Cardiac muscle cell (in vitro differentiated cells and primary cell): ENCODE measurements around the gene FRMD4B. TPM values are rescaled to one million over a fixed set of nuclear protein-coding genes. Genes with fewer than 3 reads are reported as not detected.
"Not testable (repeated sequence)": the region's sequence is repeated elsewhere in the genome, so short reads cannot be mapped to it uniquely, and the experiment has no call there.

Experiments used
- DNase-seq, 2 donors: peaks; one replicate each; pipeline versions ENCODE4 v3.0.0 to v3.0.0-alpha.2; 2010 to 2017; ENCODE audit warnings: low read depth in 1 of 2, low spot score in 1 of 2
- H3K27ac ChIP-seq: fragments of 200-600 bp; sonication (generic); 2 replicates; pipeline ENCODE4 v1.5.1; 2016
- H3K27me3 ChIP-seq: fragments of 200-600 bp; sonication (generic); 2 replicates; pipeline ENCODE4 v1.6.0; 2016; ENCODE audit warnings: control low read depth
- H3K36me3 ChIP-seq: fragments of 200-600 bp; sonication (generic); 2 replicates; pipeline ENCODE4 v1.5.1; 2016; ENCODE audit warnings: control low read depth
- H3K4me1 ChIP-seq: fragments of 200-600 bp; sonication (generic); 2 replicates; pipeline ENCODE4 v1.8.1; 2017; ENCODE audit warnings: low read depth, mild to moderate bottlenecking, mixed run types
- H3K4me3 ChIP-seq: fragments of 200-600 bp; sonication (generic); 2 replicates; pipeline ENCODE4 v1.5.1; 2016; ENCODE audit warnings: mild to moderate bottlenecking
- H3K9me3 ChIP-seq: fragments of 200-600 bp; sonication (generic); 2 replicates; pipeline ENCODE4 v1.5.1; 2017; ENCODE audit warnings: low read depth, mild to moderate bottlenecking, control low read depth
- polyA plus RNA-seq: library from polyadenylated mRNA; unstranded; fragments of >200 nt; fragmentation: Nextera tagmentation; extraction: Ambion mirVana; gene quantifications from 2 replicates; pipeline ENCODE4 v1.2.1, GENCODE V29; 2016
- total RNA-seq: library from RNA; depleted of rRNA; stranded (reverse); fragments of >200 nt; gene quantifications from 2 replicates; pipeline ENCODE4 v1.2.3, GENCODE V29; 2016
- TF ChIP-seq, protein P1 (sequence below): IDR thresholded peaks from 2 replicates; pipeline ENCODE4 v1.5.1; 2012; ENCODE audit warnings: low read depth, mild to moderate bottlenecking, low read length

The FRMD4B gene
- total and polyA plus RNA-seq, 2 experiments from 2014 or later: 38.6 to 78.7 TPM

GRCh38 chr3:69328103-69328962, 57.6 kb downstream of the FRMD4B start:
- Histone ChIP-seq H3K27ac (no peak overlapping the region), H3K36me3 (no peaks in the 10 kb centered on the region), H3K4me3 (no peak overlapping the region), H3K9me3 (no peaks in the 10 kb centered on the region), H3K27me3 (no peaks in the 10 kb centered on the region), H3K4me1 (peaks cover 8% of the 10 kb centered on the region)
- DNase-seq: no peak
- TF ChIP-seq, protein P1, sequence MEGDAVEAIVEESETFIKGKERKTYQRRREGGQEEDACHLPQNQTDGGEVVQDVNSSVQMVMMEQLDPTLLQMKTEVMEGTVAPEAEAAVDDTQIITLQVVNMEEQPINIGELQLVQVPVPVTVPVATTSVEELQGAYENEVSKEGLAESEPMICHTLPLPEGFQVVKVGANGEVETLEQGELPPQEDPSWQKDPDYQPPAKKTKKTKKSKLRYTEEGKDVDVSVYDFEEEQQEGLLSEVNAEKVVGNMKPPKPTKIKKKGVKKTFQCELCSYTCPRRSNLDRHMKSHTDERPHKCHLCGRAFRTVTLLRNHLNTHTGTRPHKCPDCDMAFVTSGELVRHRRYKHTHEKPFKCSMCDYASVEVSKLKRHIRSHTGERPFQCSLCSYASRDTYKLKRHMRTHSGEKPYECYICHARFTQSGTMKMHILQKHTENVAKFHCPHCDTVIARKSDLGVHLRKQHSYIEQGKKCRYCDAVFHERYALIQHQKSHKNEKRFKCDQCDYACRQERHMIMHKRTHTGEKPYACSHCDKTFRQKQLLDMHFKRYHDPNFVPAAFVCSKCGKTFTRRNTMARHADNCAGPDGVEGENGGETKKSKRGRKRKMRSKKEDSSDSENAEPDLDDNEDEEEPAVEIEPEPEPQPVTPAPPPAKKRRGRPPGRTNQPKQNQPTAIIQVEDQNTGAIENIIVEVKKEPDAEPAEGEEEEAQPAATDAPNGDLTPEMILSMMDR: no peak

DNA sequence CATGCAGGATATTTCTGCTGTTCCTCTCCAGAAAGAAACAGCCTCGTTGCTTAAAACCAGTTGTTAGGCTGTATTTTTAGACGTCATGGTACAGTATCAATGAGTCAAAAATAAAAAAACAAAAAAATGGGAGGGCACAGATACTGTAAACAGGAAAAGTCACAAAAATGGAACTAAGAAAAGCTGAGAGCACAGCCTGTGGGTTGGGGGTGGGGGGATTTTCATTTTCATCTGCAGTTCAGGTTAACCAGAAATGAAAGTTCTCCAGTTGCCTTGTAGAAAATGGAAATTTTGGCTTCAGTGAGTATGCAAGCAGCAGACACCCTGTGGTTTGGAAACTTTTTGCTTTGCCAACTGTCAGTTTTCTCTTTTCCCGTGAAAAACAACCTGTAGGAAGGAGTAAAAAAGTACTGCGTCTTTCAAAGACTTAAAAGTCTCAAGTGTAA, 59.0 kb downstream of the FRMD4B start:
- Histone ChIP-seq H3K9me3 (no peaks in the 10 kb centered on the region), H3K27me3 (no peaks in the 10 kb centered on the region), H3K4me3 (no peak overlapping the region), H3K4me1 (peaks cover 8% of the 10 kb centered on the region), H3K27ac (no peak overlapping the region), H3K36me3 (no peaks in the 10 kb centered on the region)
- DNase-seq: no peak
- TF ChIP-seq, protein P1: no peak

GRCh38 chr3:69325151-69325550, 60.7 kb downstream of the FRMD4B start:
- TF ChIP-seq, protein P1: no peak
- H3K4me1 ChIP-seq: no peaks in the 10 kb centered on the region
- H3K27me3 ChIP-seq: no peaks in the 10 kb centered on the region
- no peak overlapping the region for H3K27ac ChIP-seq
- no peaks in the 10 kb centered on the region for H3K36me3 ChIP-seq
- DNase-seq: no peak
- no peak overlapping the region for H3K4me3 ChIP-seq
- H3K9me3 ChIP-seq: no peaks in the 10 kb centered on the region

- DNase-seq: peak in 1 of 2 donors; percentile 30
- Histone ChIP-seq H3K9me3 (no peaks in the 10 kb centered on the region), H3K4me3 (no peak overlapping the region), H3K27me3 (no peaks in the 10 kb centered on the region), H3K27ac (no peak overlapping the region), H3K4me1 (no peaks in the 10 kb centered on the region), H3K36me3 (no peaks in the 10 kb centered on the region)
- TF ChIP-seq, protein P1: peak; percentile 3
These were observed 61.4 kb downstream of the FRMD4B start for GRCh38 chr3:69324362-69325025.

DNA sequence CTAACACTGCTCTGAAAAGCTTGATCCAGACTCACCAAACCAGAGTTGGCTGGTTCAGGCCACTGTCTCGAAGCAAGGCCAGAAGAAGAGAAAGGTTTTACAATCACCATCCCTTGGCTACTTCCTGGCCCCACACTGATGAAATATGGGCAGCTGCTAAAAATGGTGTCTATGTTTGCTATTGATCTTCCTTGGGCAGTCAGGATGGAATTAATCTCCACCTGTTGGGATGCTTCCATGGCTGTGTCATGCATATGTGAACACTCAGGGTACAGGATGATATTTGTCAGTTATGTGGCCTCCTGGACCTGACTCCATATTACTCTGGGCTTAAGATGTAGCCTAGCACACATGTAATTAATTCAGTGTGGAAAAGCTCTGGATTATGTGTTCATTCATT, 61.9 kb downstream of the FRMD4B start:
- H3K36me3 ChIP-seq: no peaks in the 10 kb centered on the region
- no peaks in the 10 kb centered on the region for H3K4me1 ChIP-seq
- DNase-seq: no peak
- H3K9me3 ChIP-seq: no peaks in the 10 kb centered on the region
- no peaks in the 10 kb centered on the region for H3K27me3 ChIP-seq
- H3K27ac ChIP-seq: no peak overlapping the region
- TF ChIP-seq, protein P1: no peak
- no peak overlapping the region for H3K4me3 ChIP-seq

DNA sequence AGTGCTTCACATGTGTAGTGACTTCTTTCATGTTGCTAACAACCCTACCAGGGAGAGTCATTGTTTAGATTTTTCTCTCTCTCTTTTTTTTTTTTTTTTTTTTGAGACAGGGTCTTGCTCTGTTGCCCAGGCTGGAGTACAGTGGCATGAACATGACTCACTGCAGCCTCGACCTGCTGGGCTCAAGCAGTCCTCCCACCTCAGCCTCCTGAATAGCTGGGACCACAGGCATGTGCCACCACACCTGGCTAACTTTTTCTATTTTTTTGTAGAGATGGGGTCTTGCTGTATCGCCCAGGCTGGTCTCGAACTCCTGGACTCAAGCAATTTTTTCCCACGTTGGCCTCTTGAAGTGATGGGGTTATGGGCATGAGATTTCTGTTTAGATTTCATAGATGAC, 63.4 kb downstream of the FRMD4B start:
- H3K27ac ChIP-seq, H3K9me3 ChIP-seq, DNase-seq, H3K36me3 ChIP-seq, H3K4me1 ChIP-seq, H3K27me3 ChIP-seq, H3K4me3 ChIP-seq: not testable (repeated sequence)
